IMR-90 (cell line): ENCODE data around the gene RERE. TPM values are rescaled to one million over a fixed set of nuclear protein-coding genes. Genes with fewer than 3 reads are reported as not detected.

Source experiments
- ATAC-seq: fragments of 200-7000 bp; cut with Tn5 transposase; 2 replicates; pipeline ENCODE4 v1.9.1; 2020; ENCODE audit warnings: low read depth, mild to moderate bottlenecking, moderate library complexity
- BruUV-seq: library from RNA; stranded (reverse); fragments of 400-500 nt; replicated peaks from 2 replicates; lab custom pipeline; 2021; lab: Mats Ljungman, UMichigan
- CTCF ChIA-PET: fragments of 300-600 bp; formaldehyde crosslinking; extraction: SDS; loops from one replicate; lab custom pipeline; 2021; ENCODE audit warnings: antibody characterized with exemption; lab: Yijun Ruan, JAX
- POLR2A ChIA-PET: fragments of 300-600 bp; sonication (Branson Sonifier 250); formaldehyde crosslinking; loops from one replicate; lab custom pipeline; 2022; ENCODE audit warnings: antibody characterized with exemption; ENCODE audit not compliant: unreplicated experiment; lab: Charles Lee
- DNase-seq: peaks from one replicate; pipeline ENCODE4 v3.0.0; 2013
- H2AFZ ChIP-seq: replicated peaks from 2 replicates; pipeline ENCODE3; 2013; ENCODE audit warnings: low read length, mild to moderate bottlenecking; ENCODE audit not compliant: poor library complexity
- H2AK5ac ChIP-seq: 2 replicates; pipeline ENCODE4 v1.6.1; 2013; ENCODE audit warnings: low read depth, low read length, inconsistent platforms
- H2AK9ac ChIP-seq: replicated peaks from 2 replicates; pipeline ENCODE3; 2013; ENCODE audit warnings: mild to moderate bottlenecking, low read depth, low read length, moderate library complexity; ENCODE audit not compliant: poor library complexity
- H2BK120ac ChIP-seq: 2 replicates; pipeline ENCODE4 v1.6.1; 2013; ENCODE audit warnings: low read depth, low read length, inconsistent platforms
- H2BK15ac ChIP-seq: 3 replicates; pipeline ENCODE4 v1.6.1; 2013; ENCODE audit warnings: low read depth, low read length, inconsistent platforms
- H2BK20ac ChIP-seq: 2 replicates; pipeline ENCODE4 v1.6.1; 2013; ENCODE audit warnings: low read depth, mild to moderate bottlenecking, inconsistent platforms, low read length, moderate library complexity
- H2BK5ac ChIP-seq: 2 replicates; pipeline ENCODE4 v1.6.1; 2013; ENCODE audit warnings: mild to moderate bottlenecking, low read depth, low read length, inconsistent platforms; ENCODE audit not compliant: poor library complexity, severe bottlenecking
- H3K14ac ChIP-seq: replicated peaks from 2 replicates; pipeline ENCODE4 v1.6.1; 2013; ENCODE audit warnings: low read depth, low read length, inconsistent platforms
- H3K18ac ChIP-seq: 2 replicates; pipeline ENCODE4 v1.6.1; 2013; ENCODE audit warnings: low read depth, low read length, control low read depth
- H3K23ac ChIP-seq: 2 replicates; pipeline ENCODE4 v1.6.1; 2013; ENCODE audit warnings: low read depth, low read length, inconsistent platforms
- H3K27ac ChIP-seq: 2 replicates; pipeline ENCODE4 v1.5.1; 2013; ENCODE audit warnings: mild to moderate bottlenecking, control low read depth, low read length; ENCODE audit not compliant: insufficient read depth
- H3K27me3 ChIP-seq: 2 replicates; pipeline ENCODE4 v1.6.1; 2013; ENCODE audit warnings: low read length; ENCODE audit not compliant: control insufficient read depth, insufficient read depth
- H3K36me3 ChIP-seq: 2 replicates; pipeline ENCODE4 v1.6.1; 2013; ENCODE audit warnings: low read length, mixed read lengths; ENCODE audit not compliant: control insufficient read depth, insufficient read depth
- H3K4ac ChIP-seq: 2 replicates; pipeline ENCODE4 v1.6.1; 2013; ENCODE audit warnings: low read depth, low read length, inconsistent platforms
- H3K4me1 ChIP-seq: 2 replicates; pipeline ENCODE4 v1.6.1; 2013; ENCODE audit warnings: low read length, mixed read lengths; ENCODE audit not compliant: control insufficient read depth, insufficient read depth
- H3K4me2 ChIP-seq: 2 replicates; pipeline ENCODE4 v1.6.1; 2013; ENCODE audit warnings: low read depth, mild to moderate bottlenecking, control low read depth, low read length, moderate library complexity
- H3K4me3 ChIP-seq: 2 replicates; pipeline ENCODE4 v1.5.1; 2013; ENCODE audit warnings: low read depth, mild to moderate bottlenecking, control low read depth, low read length, moderate library complexity; ENCODE audit not compliant: insufficient read depth
- H3K56ac ChIP-seq: 2 replicates; pipeline ENCODE4 v1.6.1; 2013; ENCODE audit warnings: low read length, inconsistent platforms; ENCODE audit not compliant: insufficient read depth; ENCODE audit errors: extremely low read depth
- H3K79me1 ChIP-seq, 2 experiments: 2 replicates each; pipeline ENCODE4 v1.6.1; 2013; ENCODE audit warnings: low read length in 2 of 2, inconsistent platforms in 1 of 2, low read depth in 1 of 2
- H3K9ac ChIP-seq: 2 replicates; pipeline ENCODE4 v1.6.1; 2013; ENCODE audit warnings: low read depth, low read length, control low read depth
- H3K9me1 ChIP-seq: 2 replicates; pipeline ENCODE4 v1.6.1; 2013; ENCODE audit warnings: low read length, inconsistent platforms; ENCODE audit not compliant: insufficient read depth
- H3K9me3 ChIP-seq: 2 replicates; pipeline ENCODE4 v1.6.1; 2013; ENCODE audit warnings: low read length; ENCODE audit not compliant: control insufficient read depth, insufficient read depth
- H4K20me1 ChIP-seq: 2 replicates; pipeline ENCODE4 v1.6.1; 2013; ENCODE audit warnings: low read length, inconsistent platforms; ENCODE audit not compliant: insufficient read depth
- H4K5ac ChIP-seq: 2 replicates; pipeline ENCODE4 v1.6.1; 2013; ENCODE audit warnings: mild to moderate bottlenecking, low read depth, low read length, control low read depth
- H4K8ac ChIP-seq, 2 experiments: 2 replicates each; pipeline ENCODE4 v1.6.1; 2013; ENCODE audit warnings: low read depth in 2 of 2, low read length in 2 of 2, control low read depth in 1 of 2, inconsistent platforms in 1 of 2
- H4K91ac ChIP-seq: 2 replicates; pipeline ENCODE4 v1.6.1; 2013; ENCODE audit warnings: low read depth, low read length, inconsistent platforms; ENCODE audit not compliant: insufficient read depth
- BHLHE40 ChIP-seq: fragments of 150-350 bp; IDR thresholded peaks from 2 replicates; pipeline ENCODE4 v1.6.1; 2016; ENCODE audit warnings: mild to moderate bottlenecking, low read depth, low read length
- CEBPB ChIP-seq: IDR thresholded peaks from 2 replicates; pipeline ENCODE4 v1.6.1; 2012; ENCODE audit warnings: low read depth, low read length, improper control_type of control experiment
- CHD1 ChIP-seq: IDR thresholded peaks from 2 replicates; pipeline ENCODE4 v1.6.1; 2012; ENCODE audit warnings: low read depth, low read length, improper control_type of control experiment
- CTCF ChIP-seq: conservative IDR thresholded peaks from 2 replicates; pipeline ENCODE4 v1.5.1; 2012; ENCODE audit warnings: mild to moderate bottlenecking, low read depth, low read length, improper control_type of control experiment
- ELK1 ChIP-seq: fragments of 150-350 bp; IDR thresholded peaks from 2 replicates; pipeline ENCODE4 v1.6.1; 2016; ENCODE audit warnings: low read depth, mild to moderate bottlenecking, low read length, moderate library complexity, borderline replicate concordance
- FOS ChIP-seq: fragments of 150-350 bp; IDR thresholded peaks from 2 replicates; pipeline ENCODE4 v1.6.1; 2016; ENCODE audit warnings: low read depth, low read length
- MAFK ChIP-seq: IDR thresholded peaks from 2 replicates; pipeline ENCODE4 v1.6.1; 2012; ENCODE audit warnings: low read depth, low read length, improper control_type of control experiment
- MAZ ChIP-seq: IDR thresholded peaks from 2 replicates; pipeline ENCODE4 v1.6.1; 2012; ENCODE audit warnings: low read depth, mild to moderate bottlenecking, low read length, improper control_type of control experiment, moderate library complexity, borderline replicate concordance
- MXI1 ChIP-seq: IDR thresholded peaks from 2 replicates; pipeline ENCODE4 v1.6.1; 2012; ENCODE audit warnings: low read depth, mild to moderate bottlenecking, low read length, moderate library complexity, borderline replicate concordance
- NFE2L2 ChIP-seq: fragments of 150-350 bp; IDR thresholded peaks from 2 replicates; pipeline ENCODE4 v1.6.1; 2016; ENCODE audit warnings: low read depth, mild to moderate bottlenecking, low read length
- RAD21 ChIP-seq: IDR thresholded peaks from 2 replicates; pipeline ENCODE4 v1.6.1; 2012; ENCODE audit warnings: low read length, improper control_type of control experiment
- RFX5 ChIP-seq: IDR thresholded peaks from 2 replicates; pipeline ENCODE4 v1.8.0; 2012; ENCODE audit warnings: low read depth, mild to moderate bottlenecking, low read length, moderate library complexity
- SMC3 ChIP-seq: fragments of 150-350 bp; IDR thresholded peaks from 2 replicates; pipeline ENCODE4 v1.6.1; 2016; ENCODE audit warnings: low read depth, mild to moderate bottlenecking, antibody characterized with exemption, low read length, moderate library complexity
- USF2 ChIP-seq: fragments of 150-350 bp; IDR thresholded peaks from 2 replicates; pipeline ENCODE4 v1.6.1; 2017; ENCODE audit warnings: mild to moderate bottlenecking, antibody characterized with exemption, low read length, low read depth
- WGBS, 2 experiments: methylation state at CpG; one replicate each; pipeline versions ENCODE4 v1.1.5 to v1.1.7; 2013; ENCODE audit warnings: missing lambda C conversion rate in 2 of 2; ENCODE audit not compliant: insufficient read length in 1 of 2; ENCODE audit errors: extremely low coverage in 2 of 2; 5-methylcytosine and 5-hydroxymethylcytosine counted together
- dilution Hi-C: fragments of 300-500 bp; cut with HindIII; formaldehyde crosslinking; loops from one replicate; pipeline ENCODE4 v1.14.3; 2018; ENCODE audit warnings: low sequenced_read_pairs; ENCODE audit not compliant: unreplicated experiment
- in situ Hi-C: fragments of 300-500 bp; cut with MboI; formaldehyde crosslinking; loops from 3 replicates; pipeline ENCODE4 v1.14.3; 2019; ENCODE audit warnings: low sequenced_read_pairs, inconsistent platforms, mixed read lengths
- intact Hi-C: fragments of 100-400 bp; cut with micrococcal nuclease; formaldehyde crosslinking; loops from 2 replicates; pipeline ENCODE4 v1.10.0; 2022
- polyA plus RNA-seq, 3 experiments: library from polyadenylated mRNA; depleted of rRNA; stranded (reverse); fragments of >200 nt; gene quantifications; 2 replicates each; pipeline ENCODE4 v1.2.3, GENCODE V29; 2012; ENCODE audit warnings: low replicate concordance in 1 of 3
- total RNA-seq: library from RNA; depleted of rRNA; stranded (reverse); fragments of >200 nt; gene quantifications from 2 replicates; pipeline ENCODE4 v1.2.3, GENCODE V29; 2012

RERE gene
- total and polyA plus RNA-seq, 2 of the 4 experiments (the other 2 are of a cell fraction): 11.5 to 25.1 TPM

GRCh38 chr1:8604041-8604945 lies 213.1 kb downstream of the RERE start:
- Histone ChIP-seq H3K56ac (no peak overlapping the region), H2BK20ac (no peak overlapping the region), H3K4me3 (no peak overlapping the region), H3K9ac (no peak overlapping the region), H4K91ac (no peak overlapping the region), H4K20me1 (peaks cover 20% of the 10 kb centered on the region), H2AFZ (no peak overlapping the region), H3K18ac (no peak overlapping the region), H2AK5ac (no peak overlapping the region), H2BK5ac (no peak overlapping the region), H3K27me3 (no peaks in the 10 kb centered on the region), H3K36me3 (no peaks in the 10 kb centered on the region; the same call in 1 of the 2 replicates), H3K4ac (no peak overlapping the region), H2BK15ac (no peak overlapping the region), H3K9me1 (peaks cover 15% of the 10 kb centered on the region), H2BK120ac (no peak overlapping the region), H3K27ac (no peak overlapping the region), H2AK9ac (no peak overlapping the region), H3K4me1 (peaks cover 4% of the 10 kb centered on the region), H3K14ac (no peak overlapping the region), H3K9me3 (no peaks in the 10 kb centered on the region), H3K23ac (no peak overlapping the region), H3K79me1 (peaks cover 34 to 44% of the 10 kb centered on the region in 2 experiments), H4K5ac (no peak overlapping the region), H3K4me2 (no peak overlapping the region), H4K8ac (no peak overlapping the region)
- intact Hi-C loops: no loop called here
- no peak; the same call in 1 of the 2 replicates for ATAC-seq
- dilution Hi-C loops: no loop called here
- no peak for DNase-seq
- BruUV-seq: no TSS peak
- in situ Hi-C loops: no loop called here
- no CpG with 5 or more reads among the region's 7 CpGs for WGBS, 2 experiments
- ChIA-PET CTCF (no interaction called here), POLR2A (no interaction called here)
- TF ChIP-seq RAD21: no peak
- TF ChIP-seq CTCF: no peak
- no peak for TF ChIP-seq MAFK
- no peak for TF ChIP-seq BHLHE40
- no peak for TF ChIP-seq SMC3
- no peak for TF ChIP-seq CHD1
- TF ChIP-seq RFX5: no peak
- TF ChIP-seq NFE2L2: no peak
- TF ChIP-seq MXI1: no peak
- TF ChIP-seq FOS: no peak
- no peak for TF ChIP-seq MAZ
- no peak for TF ChIP-seq USF2
- TF ChIP-seq CEBPB: no peak
- no peak for TF ChIP-seq ELK1
